H1 (cell line): ENCODE results near the gene SPECC1. TPM values are rescaled to one million over a fixed set of nuclear protein-coding genes. Genes with fewer than 3 reads are reported as not detected.

Source experiments
- CTCF ChIA-PET: fragments of 300-600 bp; sonication (Branson Sonifier 250); formaldehyde crosslinking; loops from one replicate; lab custom pipeline; 2021; ENCODE audit not compliant: partially characterized antibody; lab: Charles Lee
- POLR2A ChIA-PET: fragments of 300-600 bp; sonication (Branson Sonifier 250); formaldehyde crosslinking; loops from one replicate; lab custom pipeline; 2021; ENCODE audit warnings: inconsistent platforms; ENCODE audit not compliant: partially characterized antibody; lab: Charles Lee
- DNase-seq, 2 experiments: peaks; one replicate each; pipeline versions ENCODE4 v3.0.0 to v3.0.0-alpha.2; 2010 to 2022; ENCODE audit warnings: low spot score in 2 of 2, low read depth in 1 of 2, mixed read lengths in 1 of 2
- FAIRE-seq: peaks from 2 replicates; lab custom pipeline; 2011; peaks lifted over from hg19 to GRCh38; lab: Jason Lieb, UNC
- H2AFZ ChIP-seq: 2 replicates; pipeline ENCODE4 v1.8.1; 2012; ENCODE audit warnings: low read length, inconsistent platforms
- H2AK5ac ChIP-seq: 2 replicates; pipeline ENCODE4 v1.6.1; 2013; ENCODE audit warnings: low read depth, low read length
- H2BK120ac ChIP-seq: replicated peaks from 2 replicates; pipeline ENCODE3; 2013; ENCODE audit warnings: low read depth, low read length, inconsistent platforms
- H2BK12ac ChIP-seq: 2 replicates; pipeline ENCODE4 v1.6.1; 2013; ENCODE audit warnings: low read depth, low read length
- H2BK15ac ChIP-seq: 2 replicates; pipeline ENCODE4 v1.6.1; 2013; ENCODE audit warnings: low read length
- H2BK20ac ChIP-seq: 2 replicates; pipeline ENCODE4 v1.6.1; 2013; ENCODE audit warnings: low read length
- H2BK5ac ChIP-seq: 2 replicates; pipeline ENCODE4 v1.6.1; 2013; ENCODE audit warnings: low read depth, low read length
- H3K14ac ChIP-seq: 2 replicates; pipeline ENCODE4 v1.6.1; 2013; ENCODE audit warnings: inconsistent platforms; ENCODE audit not compliant: insufficient read length
- H3K18ac ChIP-seq: 2 replicates; pipeline ENCODE4 v1.6.1; 2013; ENCODE audit warnings: low read length; ENCODE audit errors: extremely low read depth
- H3K23ac ChIP-seq: 2 replicates; pipeline ENCODE4 v1.6.1; 2013; ENCODE audit warnings: inconsistent platforms; ENCODE audit not compliant: insufficient read length
- H3K23me2 ChIP-seq: 2 replicates; pipeline ENCODE4 v1.6.1; 2013; ENCODE audit warnings: low read depth, low read length
- H3K27ac ChIP-seq: 2 replicates; pipeline ENCODE4 v1.6.1; 2011; ENCODE audit warnings: low read depth, low read length, inconsistent platforms
- H3K27me3 ChIP-seq, 4 experiments: replicated peaks in 1 of 4; 1 replicate in 1 of 4; 2 replicates in 3 of 4; pipeline versions ENCODE4 v1.6.1 to v1.8.1; 2011 to 2013; ENCODE audit warnings: low read length in 3 of 4, mild to moderate bottlenecking in 3 of 4, inconsistent platforms in 2 of 4, mixed read lengths in 2 of 4, moderate library complexity in 1 of 4; ENCODE audit not compliant: control insufficient read depth in 3 of 4, insufficient read depth in 3 of 4; ENCODE audit errors: extremely low read depth in 1 of 4
- H3K36me3 ChIP-seq, 4 experiments: 2 replicates each; pipeline versions ENCODE4 v1.6.1 to v1.8.1; 2011 to 2013; ENCODE audit warnings: mild to moderate bottlenecking in 4 of 4, low read length in 3 of 4, moderate library complexity in 2 of 4, control low read depth in 1 of 4, inconsistent platforms in 1 of 4; ENCODE audit not compliant: insufficient read depth in 4 of 4, control insufficient read depth in 2 of 4
- H3K4ac ChIP-seq: replicated peaks from 2 replicates; pipeline ENCODE3; 2013; ENCODE audit warnings: low read length, low read depth, mixed read lengths, inconsistent platforms; ENCODE audit not compliant: insufficient read length
- H3K4me1 ChIP-seq, 4 experiments: replicated peaks in 1 of 4; 1 replicate in 1 of 4; 2 replicates in 3 of 4; pipeline versions ENCODE4 v1.6.1 to v1.8.1; 2011 to 2013; ENCODE audit warnings: low read length in 3 of 4, inconsistent platforms in 2 of 4, mixed read lengths in 1 of 4; ENCODE audit not compliant: insufficient read depth in 4 of 4, control insufficient read depth in 3 of 4
- H3K4me2 ChIP-seq, 2 experiments: 2 replicates each; pipeline versions ENCODE4 v1.6.1 to v1.8.1; 2011 to 2013; ENCODE audit warnings: low read depth in 2 of 2, low read length in 2 of 2, control low read depth in 1 of 2, inconsistent platforms in 1 of 2, mild to moderate bottlenecking in 1 of 2; ENCODE audit not compliant: insufficient read depth in 1 of 2
- H3K4me3 ChIP-seq, 4 experiments: fragments of 200-600, 300-600 bp in 1 of 4; sonication (generic), shearing (Covaris generic), sonication (Bioruptor Twin) in 1 of 4; 2 replicates each; pipeline versions ENCODE4 v1.5.1 to v1.8.1; 2011 to 2016; ENCODE audit warnings: low read length in 4 of 4, low read depth in 3 of 4, control low read depth in 2 of 4, inconsistent platforms in 2 of 4, mild to moderate bottlenecking in 2 of 4, mixed read lengths in 1 of 4, moderate library complexity in 1 of 4; ENCODE audit not compliant: insufficient read depth in 2 of 4; ENCODE audit errors: extremely low read depth in 1 of 4
- H3K56ac ChIP-seq: replicated peaks from 2 replicates; pipeline ENCODE3; 2013; ENCODE audit warnings: low read depth, mild to moderate bottlenecking, mixed read lengths, low read length, inconsistent platforms; ENCODE audit not compliant: insufficient read length
- H3K79me1 ChIP-seq: 2 replicates; pipeline ENCODE4 v1.6.1; 2013; ENCODE audit warnings: low read depth, low read length, control low read depth
- H3K79me2 ChIP-seq, 2 experiments: 2 replicates each; pipeline versions ENCODE4 v1.6.1 to v1.8.1; 2012 to 2013; ENCODE audit warnings: low read length in 2 of 2, mild to moderate bottlenecking in 2 of 2, inconsistent platforms in 1 of 2; ENCODE audit not compliant: insufficient read depth in 2 of 2, control insufficient read depth in 1 of 2
- H3K9ac ChIP-seq, 4 experiments: replicated peaks in 1 of 4; 1 replicate in 1 of 4; 2 replicates in 3 of 4; pipeline versions ENCODE4 v1.6.1 to v1.8.1; 2011 to 2013; ENCODE audit warnings: low read depth in 3 of 4, low read length in 3 of 4, control low read depth in 2 of 4, mild to moderate bottlenecking in 2 of 4, moderate library complexity in 2 of 4, inconsistent platforms in 1 of 4; ENCODE audit errors: extremely low read depth in 1 of 4
- H3K9me3 ChIP-seq, 2 experiments: 2 replicates each; pipeline versions ENCODE4 v1.6.1 to v1.8.1; 2012 to 2013; ENCODE audit warnings: mild to moderate bottlenecking in 2 of 2, moderate library complexity in 2 of 2, control low read depth in 1 of 2, inconsistent platforms in 1 of 2, low read depth in 1 of 2, low read length in 1 of 2, mixed read lengths in 1 of 2; ENCODE audit not compliant: insufficient read depth in 2 of 2
- H4K20me1 ChIP-seq, 2 experiments: replicated peaks in 1 of 2; 2 replicates each; pipeline versions ENCODE3 to v1.8.1; 2011 to 2013; ENCODE audit warnings: inconsistent platforms in 2 of 2, low read length in 2 of 2, mild to moderate bottlenecking in 1 of 2; ENCODE audit not compliant: insufficient read depth in 2 of 2, control insufficient read depth in 1 of 2
- H4K5ac ChIP-seq: 2 replicates; pipeline ENCODE4 v1.6.1; 2013; ENCODE audit warnings: low read length, low read depth, mixed read lengths, inconsistent platforms; ENCODE audit not compliant: insufficient read length
- H4K8ac ChIP-seq: 2 replicates; pipeline ENCODE4 v1.8.0; 2013; ENCODE audit warnings: mild to moderate bottlenecking, moderate library complexity, low read length, inconsistent platforms; ENCODE audit not compliant: insufficient read depth; ENCODE audit errors: extremely low read depth
- H4K91ac ChIP-seq: replicated peaks from 2 replicates; pipeline ENCODE3; 2013; ENCODE audit warnings: low read length, mixed read lengths, inconsistent platforms; ENCODE audit not compliant: insufficient read length
- CTCF ChIP-seq, 3 experiments: IDR thresholded peaks; 1 replicate in 2 of 3; 2 replicates in 1 of 3; pipeline versions ENCODE4 v1.5.1 to v1.6.1; 2011; ENCODE audit warnings: low read length in 3 of 3, mild to moderate bottlenecking in 3 of 3, inconsistent platforms in 2 of 3, low read depth in 1 of 3, moderate library complexity in 1 of 3; ENCODE audit not compliant: insufficient read depth in 1 of 3; ENCODE audit errors: control extremely low read depth in 1 of 3
- GTF2F1 ChIP-seq: IDR thresholded peaks from 2 replicates; pipeline ENCODE4 v1.6.1; 2012; ENCODE audit warnings: low read depth, low read length, improper control_type of control experiment, borderline replicate concordance
- KDM5A ChIP-seq: fragments of 200-600 bp; IDR thresholded peaks from 2 replicates; pipeline ENCODE4 v1.7.1; 2012; ENCODE audit warnings: mild to moderate bottlenecking, low read length, inconsistent platforms, mixed read lengths
- NANOG ChIP-seq: IDR thresholded peaks from 2 replicates; pipeline ENCODE4 v1.6.1; 2011; ENCODE audit warnings: low read length, low read depth, mild to moderate bottlenecking, inconsistent platforms; ENCODE audit not compliant: insufficient read depth, poor library complexity, severe bottlenecking
- POLR2AphosphoS5 ChIP-seq: IDR thresholded peaks from 2 replicates; pipeline ENCODE4 v1.6.1; 2011; ENCODE audit warnings: low read depth, low read length
- RNF2 ChIP-seq: fragments of 200-900, 300-1000 bp; sonication (generic); IDR thresholded peaks from 2 replicates; pipeline ENCODE4 v1.7.1; 2016; ENCODE audit warnings: borderline replicate concordance, low read depth, mild to moderate bottlenecking, antibody characterized with exemption, low read length; ENCODE audit not compliant: poor library complexity, severe bottlenecking; ENCODE audit errors: missing control alignments
- WGBS, 2 experiments: shearing (Covaris generic) in 1 of 2; methylation state at CpG; one replicate each; pipeline versions ENCODE4 v1.1.6 to v1.1.7; 2013 to 2015; ENCODE audit warnings: low lambda C conversion rate in 2 of 2, mixed read lengths in 2 of 2, inconsistent platforms in 1 of 2, low coverage in 1 of 2, missing lambda C conversion rate in 1 of 2; ENCODE audit not compliant: insufficient replicate concordance in 2 of 2, insufficient coverage in 1 of 2, insufficient read length in 1 of 2; ENCODE audit errors: extremely low coverage in 1 of 2, missing lambda C conversion rate in 1 of 2; 5-methylcytosine and 5-hydroxymethylcytosine counted together
- polyA plus RNA-seq, 7 experiments: library from polyadenylated mRNA; depleted of rRNA in 3 of 7; stranded (reverse) in 5 of 7; unstranded in 2 of 7; fragments of >200 nt in 5 of 7; fragments of 200-250 nt in 2 of 7; gene quantifications; 1 replicate in 5 of 7; 2 replicates in 1 of 7; 4 replicates in 1 of 7; pipeline versions ENCODE4 v1.2.1 to v1.2.3, GENCODE V29; 2011 to 2013; ENCODE audit warnings: missing spikeins in 2 of 7, mixed read lengths in 2 of 7
- total RNA-seq: library from RNA; stranded (reverse); fragmentation: NEBNext Ultra II Directional; extraction: Animal tissue kit (Norgen Biotek cat#: 25700); gene quantifications from 2 replicates; pipeline ENCODE4 v1.2.1, GENCODE V29; 2021
- TF ChIP-seq, protein P1 (sequence below): IDR thresholded peaks from 2 replicates; pipeline ENCODE4 v1.6.1; 2011; ENCODE audit warnings: low read length, improper control_type of control experiment
- TF ChIP-seq, protein P2 (sequence below): IDR thresholded peaks from 2 replicates; pipeline ENCODE4 v1.6.1; 2012; ENCODE audit warnings: low read length, inconsistent platforms

SPECC1 gene
- total and polyA plus RNA-seq, 2 of the 8 experiments (the other 6 are each of a cell fraction or from before 2014, with no cell fraction given), result 35.8 to 87.9 TPM

DNA sequence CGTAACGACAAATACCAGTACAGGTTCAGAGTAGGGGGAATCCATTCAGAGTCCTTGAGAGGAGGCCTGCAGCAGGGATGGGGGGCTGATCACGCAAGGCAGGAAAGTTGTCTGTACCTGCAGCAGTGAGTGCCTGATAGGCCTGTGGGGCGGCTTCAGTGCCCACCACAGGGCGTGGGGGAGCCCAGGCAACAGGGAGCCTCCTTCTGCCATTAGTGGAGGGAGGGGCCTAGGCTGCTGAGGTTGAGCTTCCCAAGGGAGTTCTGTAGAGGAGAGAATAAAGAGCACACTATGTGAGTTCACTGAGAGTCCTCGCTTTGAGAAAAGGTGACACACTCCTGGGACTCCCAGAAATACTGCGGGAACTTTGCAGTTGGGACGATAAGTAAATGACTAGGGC is 134.6 kb downstream of the SPECC1 start:
- no peak for FAIRE-seq

More for the DNA sequence above, 134.6 kb downstream of the SPECC1 start:
- H3K79me2 ChIP-seq, result no peaks in the 10 kb centered on the region
- H3K27ac ChIP-seq, result no peak overlapping the region
- ChIA-PET CTCF (no interaction called here), POLR2A (interaction anchor here (1.0 kb wide), 1 partner anchor 10 kb away, joined by 3 read pairs; no protein-coding TSS in a partner anchor)
- H3K4me1 ChIP-seq, result peaks cover 4 to 14% (median 12%) of the 10 kb centered on the region in 4 experiments; a peak in 6 of 7 replicates
- H2BK5ac ChIP-seq, result no peak overlapping the region
- H2BK15ac ChIP-seq, result no peak overlapping the region
- H3K27me3 ChIP-seq, result no peaks in the 10 kb centered on the region
- no peak overlapping the region for H3K23ac ChIP-seq
- 78% methylated on average over 8 of the region's 8 CpGs; no CpG with 5 or more reads in 1 of the 2 experiments for WGBS, 2 experiments
- no peak overlapping the region for H4K91ac ChIP-seq
- H3K14ac ChIP-seq, result no peak overlapping the region
- no peak overlapping the region for H3K56ac ChIP-seq
- no peak overlapping the region for H3K4ac ChIP-seq
- H4K20me1 ChIP-seq, result no peaks in the 10 kb centered on the region
- no peak overlapping the region for H3K4me3 ChIP-seq
- H2BK120ac ChIP-seq, result no peak overlapping the region
- H4K5ac ChIP-seq, result no peak overlapping the region
- no peak for DNase-seq
- H3K9ac ChIP-seq, result no peak overlapping the region; a peak in 1 of 7 replicates
- H3K23me2 ChIP-seq, result no peaks in the 10 kb centered on the region
- H2AFZ ChIP-seq, result no peak overlapping the region
- no peaks in the 10 kb centered on the region for H3K79me1 ChIP-seq
- H4K8ac ChIP-seq, result no peak overlapping the region
- no peak overlapping the region for H3K4me2 ChIP-seq
- H3K18ac ChIP-seq, result no peak overlapping the region
- TF ChIP-seq CTCF (IDR thresholded peaks at IDR 0.05; ENCODE audit: control extremely low read depth in 1 of 3, insufficient read depth in 1 of 3, low read depth in 1 of 3, low read length in 3 of 3) (no peak), NANOG (no peak), KDM5A (no peak), RNF2 (no peak), GTF2F1 (no peak), POLR2AphosphoS5 (no peak)
- TF ChIP-seq, protein P1, sequence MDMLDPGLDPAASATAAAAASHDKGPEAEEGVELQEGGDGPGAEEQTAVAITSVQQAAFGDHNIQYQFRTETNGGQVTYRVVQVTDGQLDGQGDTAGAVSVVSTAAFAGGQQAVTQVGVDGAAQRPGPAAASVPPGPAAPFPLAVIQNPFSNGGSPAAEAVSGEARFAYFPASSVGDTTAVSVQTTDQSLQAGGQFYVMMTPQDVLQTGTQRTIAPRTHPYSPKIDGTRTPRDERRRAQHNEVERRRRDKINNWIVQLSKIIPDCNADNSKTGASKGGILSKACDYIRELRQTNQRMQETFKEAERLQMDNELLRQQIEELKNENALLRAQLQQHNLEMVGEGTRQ, result no peak
- TF ChIP-seq, protein P2, sequence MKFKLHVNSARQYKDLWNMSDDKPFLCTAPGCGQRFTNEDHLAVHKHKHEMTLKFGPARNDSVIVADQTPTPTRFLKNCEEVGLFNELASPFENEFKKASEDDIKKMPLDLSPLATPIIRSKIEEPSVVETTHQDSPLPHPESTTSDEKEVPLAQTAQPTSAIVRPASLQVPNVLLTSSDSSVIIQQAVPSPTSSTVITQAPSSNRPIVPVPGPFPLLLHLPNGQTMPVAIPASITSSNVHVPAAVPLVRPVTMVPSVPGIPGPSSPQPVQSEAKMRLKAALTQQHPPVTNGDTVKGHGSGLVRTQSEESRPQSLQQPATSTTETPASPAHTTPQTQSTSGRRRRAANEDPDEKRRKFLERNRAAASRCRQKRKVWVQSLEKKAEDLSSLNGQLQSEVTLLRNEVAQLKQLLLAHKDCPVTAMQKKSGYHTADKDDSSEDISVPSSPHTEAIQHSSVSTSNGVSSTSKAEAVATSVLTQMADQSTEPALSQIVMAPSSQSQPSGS, result no peak
- H3K36me3 ChIP-seq, result no peaks in the 10 kb centered on the region
- no peaks in the 10 kb centered on the region for H3K9me3 ChIP-seq
- no peak overlapping the region for H2BK20ac ChIP-seq
- no peak overlapping the region for H2BK12ac ChIP-seq
- no peak overlapping the region for H2AK5ac ChIP-seq
